Kidney capillary endothelial cell (primary cell): Measurements from ENCODE around the gene KDM3B.
A peak's percentile ranks its signal among the peaks of the same experiment; 100 is the strongest.
"Not testable (repeated sequence)": the region's sequence is repeated elsewhere in the genome, so short reads cannot be mapped to it uniquely, and the experiment has no call there.

Experiments used
- DNase-seq: peaks from one replicate; pipeline ENCODE4 v3.0.0-alpha.2; 2018; ENCODE audit warnings: low spot score

Gene KDM3B

GRCh38 chr5:138408023-138408422, 55.5 kb downstream of the KDM3B start:
- DNase-seq, result no peak

- not testable (repeated sequence) for DNase-seq
Measured at GRCh38 chr5:138410996-138411640, 58.6 kb downstream of the KDM3B start.

GRCh38 chr5:138418444-138418843, 66.0 kb downstream of the KDM3B start:
- no peak for DNase-seq

- no peak for DNase-seq
Measured at GRCh38 chr5:138425079-138425478, 72.6 kb downstream of the KDM3B start.

- no peak for DNase-seq
Measured at GRCh38 chr5:138435943-138436342, 83.5 kb downstream of the KDM3B start.

- no peak for DNase-seq
Measured at GRCh38 chr5:138438003-138438723, 85.7 kb downstream of the KDM3B start.

GRCh38 chr5:138438724-138439476, 86.4 kb downstream of the KDM3B start, which contains the start of gene REEP2:
TSS of gene REEP2 (plus strand) at chr5:138439057. CDS start at chr5:138439209, 152 bp downstream.
- DNase-seq, result peak; percentile 36

GRCh38 chr5:138439477-138440158, 87.1 kb downstream of the KDM3B start:
- no peak for DNase-seq

- no peak for DNase-seq
Measured at GRCh38 chr5:138440159-138441073, 87.9 kb downstream of the KDM3B start.

GRCh38 chr5:138441221-138441620, 88.7 kb downstream of the KDM3B start:
- DNase-seq, result no peak

GRCh38 chr5:138444078-138444773, 91.7 kb downstream of the KDM3B start:
- DNase-seq, result no peak

- DNase-seq, result no peak
Measured at GRCh38 chr5:138444774-138445546, 92.5 kb downstream of the KDM3B start.

GRCh38 chr5:138445547-138446271, 93.2 kb downstream of the KDM3B start:
- DNase-seq, result no peak

- DNase-seq, result no peak
Measured at GRCh38 chr5:138448070-138448469, 95.6 kb downstream of the KDM3B start.

GRCh38 chr5:138448481-138449398, 96.3 kb downstream of the KDM3B start:
- DNase-seq, result no peak

- DNase-seq, result peak; percentile 79
Measured at GRCh38 chr5:138449501-138450239, 97.2 kb downstream of the KDM3B start.

- no peak for DNase-seq
Measured at GRCh38 chr5:138450971-138451370, 98.5 kb downstream of the KDM3B start.
